IMR-90 (cell line): ENCODE data around the gene ZNF800. TPM values are rescaled to one million over a fixed set of nuclear protein-coding genes. Genes with fewer than 3 reads are reported as not detected.

Source experiments
- ATAC-seq: fragments of 200-7000 bp; cut with Tn5 transposase; 2 replicates; pipeline ENCODE4 v1.9.1; 2020; ENCODE audit warnings: low read depth, mild to moderate bottlenecking, moderate library complexity
- BruUV-seq: library from RNA; stranded (reverse); fragments of 400-500 nt; replicated peaks from 2 replicates; lab custom pipeline; 2021; lab: Mats Ljungman, UMichigan
- CTCF ChIA-PET: fragments of 300-600 bp; formaldehyde crosslinking; extraction: SDS; loops from one replicate; lab custom pipeline; 2021; ENCODE audit warnings: antibody characterized with exemption; lab: Yijun Ruan, JAX
- POLR2A ChIA-PET: fragments of 300-600 bp; sonication (Branson Sonifier 250); formaldehyde crosslinking; loops from one replicate; lab custom pipeline; 2022; ENCODE audit warnings: antibody characterized with exemption; ENCODE audit not compliant: unreplicated experiment; lab: Charles Lee
- DNase-seq: peaks from one replicate; pipeline ENCODE4 v3.0.0; 2013
- H2AFZ ChIP-seq: replicated peaks from 2 replicates; pipeline ENCODE3; 2013; ENCODE audit warnings: low read length, mild to moderate bottlenecking; ENCODE audit not compliant: poor library complexity
- H2AK5ac ChIP-seq: 2 replicates; pipeline ENCODE4 v1.6.1; 2013; ENCODE audit warnings: low read depth, low read length, inconsistent platforms
- H2AK9ac ChIP-seq: replicated peaks from 2 replicates; pipeline ENCODE3; 2013; ENCODE audit warnings: mild to moderate bottlenecking, low read depth, low read length, moderate library complexity; ENCODE audit not compliant: poor library complexity
- H2BK120ac ChIP-seq: 2 replicates; pipeline ENCODE4 v1.6.1; 2013; ENCODE audit warnings: low read depth, low read length, inconsistent platforms
- H2BK15ac ChIP-seq: 3 replicates; pipeline ENCODE4 v1.6.1; 2013; ENCODE audit warnings: low read depth, low read length, inconsistent platforms
- H2BK20ac ChIP-seq: 2 replicates; pipeline ENCODE4 v1.6.1; 2013; ENCODE audit warnings: low read depth, mild to moderate bottlenecking, inconsistent platforms, low read length, moderate library complexity
- H2BK5ac ChIP-seq: 2 replicates; pipeline ENCODE4 v1.6.1; 2013; ENCODE audit warnings: mild to moderate bottlenecking, low read depth, low read length, inconsistent platforms; ENCODE audit not compliant: poor library complexity, severe bottlenecking
- H3K14ac ChIP-seq: replicated peaks from 2 replicates; pipeline ENCODE4 v1.6.1; 2013; ENCODE audit warnings: low read depth, low read length, inconsistent platforms
- H3K18ac ChIP-seq: 2 replicates; pipeline ENCODE4 v1.6.1; 2013; ENCODE audit warnings: low read depth, low read length, control low read depth
- H3K23ac ChIP-seq: 2 replicates; pipeline ENCODE4 v1.6.1; 2013; ENCODE audit warnings: low read depth, low read length, inconsistent platforms
- H3K27ac ChIP-seq: 2 replicates; pipeline ENCODE4 v1.5.1; 2013; ENCODE audit warnings: mild to moderate bottlenecking, control low read depth, low read length; ENCODE audit not compliant: insufficient read depth
- H3K27me3 ChIP-seq: 2 replicates; pipeline ENCODE4 v1.6.1; 2013; ENCODE audit warnings: low read length; ENCODE audit not compliant: control insufficient read depth, insufficient read depth
- H3K36me3 ChIP-seq: 2 replicates; pipeline ENCODE4 v1.6.1; 2013; ENCODE audit warnings: low read length, mixed read lengths; ENCODE audit not compliant: control insufficient read depth, insufficient read depth
- H3K4ac ChIP-seq: 2 replicates; pipeline ENCODE4 v1.6.1; 2013; ENCODE audit warnings: low read depth, low read length, inconsistent platforms
- H3K4me1 ChIP-seq: 2 replicates; pipeline ENCODE4 v1.6.1; 2013; ENCODE audit warnings: low read length, mixed read lengths; ENCODE audit not compliant: control insufficient read depth, insufficient read depth
- H3K4me2 ChIP-seq: 2 replicates; pipeline ENCODE4 v1.6.1; 2013; ENCODE audit warnings: low read depth, mild to moderate bottlenecking, control low read depth, low read length, moderate library complexity
- H3K4me3 ChIP-seq: 2 replicates; pipeline ENCODE4 v1.5.1; 2013; ENCODE audit warnings: low read depth, mild to moderate bottlenecking, control low read depth, low read length, moderate library complexity; ENCODE audit not compliant: insufficient read depth
- H3K56ac ChIP-seq: 2 replicates; pipeline ENCODE4 v1.6.1; 2013; ENCODE audit warnings: low read length, inconsistent platforms; ENCODE audit not compliant: insufficient read depth; ENCODE audit errors: extremely low read depth
- H3K79me1 ChIP-seq, 2 experiments: 2 replicates each; pipeline ENCODE4 v1.6.1; 2013; ENCODE audit warnings: low read length in 2 of 2, inconsistent platforms in 1 of 2, low read depth in 1 of 2
- H3K9ac ChIP-seq: 2 replicates; pipeline ENCODE4 v1.6.1; 2013; ENCODE audit warnings: low read depth, low read length, control low read depth
- H3K9me1 ChIP-seq: 2 replicates; pipeline ENCODE4 v1.6.1; 2013; ENCODE audit warnings: low read length, inconsistent platforms; ENCODE audit not compliant: insufficient read depth
- H3K9me3 ChIP-seq: 2 replicates; pipeline ENCODE4 v1.6.1; 2013; ENCODE audit warnings: low read length; ENCODE audit not compliant: control insufficient read depth, insufficient read depth
- H4K20me1 ChIP-seq: 2 replicates; pipeline ENCODE4 v1.6.1; 2013; ENCODE audit warnings: low read length, inconsistent platforms; ENCODE audit not compliant: insufficient read depth
- H4K5ac ChIP-seq: 2 replicates; pipeline ENCODE4 v1.6.1; 2013; ENCODE audit warnings: mild to moderate bottlenecking, low read depth, low read length, control low read depth
- H4K8ac ChIP-seq, 2 experiments: 2 replicates each; pipeline ENCODE4 v1.6.1; 2013; ENCODE audit warnings: low read depth in 2 of 2, low read length in 2 of 2, control low read depth in 1 of 2, inconsistent platforms in 1 of 2
- H4K91ac ChIP-seq: 2 replicates; pipeline ENCODE4 v1.6.1; 2013; ENCODE audit warnings: low read depth, low read length, inconsistent platforms; ENCODE audit not compliant: insufficient read depth
- BHLHE40 ChIP-seq: fragments of 150-350 bp; IDR thresholded peaks from 2 replicates; pipeline ENCODE4 v1.6.1; 2016; ENCODE audit warnings: mild to moderate bottlenecking, low read depth, low read length
- CEBPB ChIP-seq: IDR thresholded peaks from 2 replicates; pipeline ENCODE4 v1.6.1; 2012; ENCODE audit warnings: low read depth, low read length, improper control_type of control experiment
- MAFK ChIP-seq: IDR thresholded peaks from 2 replicates; pipeline ENCODE4 v1.6.1; 2012; ENCODE audit warnings: low read depth, low read length, improper control_type of control experiment
- RAD21 ChIP-seq: IDR thresholded peaks from 2 replicates; pipeline ENCODE4 v1.6.1; 2012; ENCODE audit warnings: low read length, improper control_type of control experiment
- RCOR1 ChIP-seq: IDR thresholded peaks from 2 replicates; pipeline ENCODE4 v1.6.1; 2012; ENCODE audit warnings: mild to moderate bottlenecking, low read length, improper control_type of control experiment; ENCODE audit not compliant: insufficient replicate concordance
- RFX5 ChIP-seq: IDR thresholded peaks from 2 replicates; pipeline ENCODE4 v1.8.0; 2012; ENCODE audit warnings: low read depth, mild to moderate bottlenecking, low read length, moderate library complexity
- WGBS, 2 experiments: methylation state at CpG; one replicate each; pipeline versions ENCODE4 v1.1.5 to v1.1.7; 2013; ENCODE audit warnings: missing lambda C conversion rate in 2 of 2; ENCODE audit not compliant: insufficient read length in 1 of 2; ENCODE audit errors: extremely low coverage in 2 of 2; 5-methylcytosine and 5-hydroxymethylcytosine counted together
- dilution Hi-C: fragments of 300-500 bp; cut with HindIII; formaldehyde crosslinking; loops from one replicate; pipeline ENCODE4 v1.14.3; 2018; ENCODE audit warnings: low sequenced_read_pairs; ENCODE audit not compliant: unreplicated experiment
- in situ Hi-C: fragments of 300-500 bp; cut with MboI; formaldehyde crosslinking; loops from 3 replicates; pipeline ENCODE4 v1.14.3; 2019; ENCODE audit warnings: low sequenced_read_pairs, inconsistent platforms, mixed read lengths
- intact Hi-C: fragments of 100-400 bp; cut with micrococcal nuclease; formaldehyde crosslinking; loops from 2 replicates; pipeline ENCODE4 v1.10.0; 2022
- polyA plus RNA-seq, 3 experiments: library from polyadenylated mRNA; depleted of rRNA; stranded (reverse); fragments of >200 nt; gene quantifications; 2 replicates each; pipeline ENCODE4 v1.2.3, GENCODE V29; 2012; ENCODE audit warnings: low replicate concordance in 1 of 3
- total RNA-seq: library from RNA; depleted of rRNA; stranded (reverse); fragments of >200 nt; gene quantifications from 2 replicates; pipeline ENCODE4 v1.2.3, GENCODE V29; 2012
- TF ChIP-seq, protein P1 (sequence below): fragments of 150-350 bp; IDR thresholded peaks from 2 replicates; pipeline ENCODE4 v1.6.1; 2017; ENCODE audit warnings: mild to moderate bottlenecking, antibody characterized with exemption, low read length, low read depth

Gene ZNF800
- total and polyA plus RNA-seq, 2 of the 4 experiments (the other 2 are of a cell fraction), result 6.9 to 13.1 TPM

DNA sequence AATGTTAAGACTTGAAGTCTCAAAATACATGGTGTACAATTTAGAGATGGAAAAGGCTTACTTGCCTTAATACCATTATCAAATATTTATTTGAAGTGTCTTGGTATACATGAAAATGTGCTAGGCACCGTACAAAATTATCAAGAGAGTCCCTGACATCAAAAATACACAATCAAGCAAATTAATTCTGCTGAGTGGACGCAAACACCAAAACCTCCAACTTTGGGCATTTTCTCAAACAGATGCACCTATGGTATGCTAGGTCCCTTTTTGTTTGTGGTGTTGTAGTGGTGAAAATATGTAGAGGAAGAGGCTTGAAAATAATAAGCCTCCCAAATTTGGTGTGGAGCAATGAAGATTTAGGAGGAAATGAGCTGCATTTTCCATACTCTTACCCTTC is 24.8 kb downstream of the ZNF800 start:
- H2BK15ac ChIP-seq, result no peak overlapping the region
- intact Hi-C loops (no loop called here), dilution Hi-C loops (no loop called here), in situ Hi-C loops (no loop called here)
- no peak overlapping the region for H2BK20ac ChIP-seq
- H3K79me1 ChIP-seq, result peaks cover 20 to 27% of the 10 kb centered on the region in 2 experiments
- CTCF ChIA-PET, result no interaction called here
- H2AFZ ChIP-seq, result no peak overlapping the region
- H4K20me1 ChIP-seq, result peaks cover 4% of the 10 kb centered on the region; the same call in 1 of the 2 replicates
- no peak overlapping the region for H3K56ac ChIP-seq
- H3K4me3 ChIP-seq, result no peak overlapping the region
- DNase-seq (no peak), ATAC-seq (no peak)
- H3K27ac ChIP-seq, result no peak overlapping the region
- H3K9me3 ChIP-seq, result no peaks in the 10 kb centered on the region
- no peak overlapping the region for H3K4ac ChIP-seq
- no peaks in the 10 kb centered on the region for H3K4me1 ChIP-seq
- H4K5ac ChIP-seq, result no peak overlapping the region
- H4K8ac ChIP-seq, result no peak overlapping the region
- H2AK9ac ChIP-seq, result no peak overlapping the region
- H3K4me2 ChIP-seq, result no peak overlapping the region
- WGBS, 2 experiments, result no CpG with 5 or more reads among the region's 2 CpGs
- BruUV-seq, result no TSS peak
- no peak overlapping the region for H3K9ac ChIP-seq
- H3K36me3 ChIP-seq, result peaks cover 5% of the 10 kb centered on the region; the same call in 1 of the 2 replicates
- no peak overlapping the region for H3K23ac ChIP-seq
- POLR2A ChIA-PET, result no interaction called here
- H3K18ac ChIP-seq, result no peak overlapping the region
- TF ChIP-seq RCOR1 (no peak), MAFK (peak; percentile 77), RFX5 (no peak), BHLHE40 (no peak), RAD21 (no peak), CEBPB (no peak)
- TF ChIP-seq, protein P1, sequence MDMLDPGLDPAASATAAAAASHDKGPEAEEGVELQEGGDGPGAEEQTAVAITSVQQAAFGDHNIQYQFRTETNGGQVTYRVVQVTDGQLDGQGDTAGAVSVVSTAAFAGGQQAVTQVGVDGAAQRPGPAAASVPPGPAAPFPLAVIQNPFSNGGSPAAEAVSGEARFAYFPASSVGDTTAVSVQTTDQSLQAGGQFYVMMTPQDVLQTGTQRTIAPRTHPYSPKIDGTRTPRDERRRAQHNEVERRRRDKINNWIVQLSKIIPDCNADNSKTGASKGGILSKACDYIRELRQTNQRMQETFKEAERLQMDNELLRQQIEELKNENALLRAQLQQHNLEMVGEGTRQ, result no peak
- no peak overlapping the region for H4K91ac ChIP-seq
- no peak overlapping the region for H2BK120ac ChIP-seq
- no peak overlapping the region for H2AK5ac ChIP-seq
- no peak overlapping the region for H3K14ac ChIP-seq
- H2BK5ac ChIP-seq, result no peak overlapping the region
- H3K9me1 ChIP-seq, result no peaks in the 10 kb centered on the region
- no peaks in the 10 kb centered on the region for H3K27me3 ChIP-seq
